HG03457 (cell line): Measurements from ENCODE around the gene INPP5A.

Source experiments
- ATAC-seq: cut with Tn5 transposase; IDR thresholded peaks from one replicate; pipeline ENCODE4 v1.9.1; 2021; ENCODE audit warnings: moderate number of reproducible peaks; ENCODE audit not compliant: unreplicated experiment

INPP5A gene

GRCh38 chr10:132712291-132712690 lies 174.7 kb downstream of the INPP5A start:
- no peak for ATAC-seq

GRCh38 chr10:132712743-132713142 lies 175.2 kb downstream of the INPP5A start:
- ATAC-seq, result no peak

- ATAC-seq, result no peak
Observed at GRCh38 chr10:132713421-132714095, 176.0 kb downstream of the INPP5A start.

- no peak for ATAC-seq
Observed at GRCh38 chr10:132714096-132714985, 176.8 kb downstream of the INPP5A start.

GRCh38 chr10:132714986-132715775 lies 177.6 kb downstream of the INPP5A start:
- ATAC-seq, result no peak

GRCh38 chr10:132715776-132716680 lies 178.4 kb downstream of the INPP5A start:
- no peak for ATAC-seq

GRCh38 chr10:132716691-132717490 lies 179.3 kb downstream of the INPP5A start:
- ATAC-seq, result no peak

GRCh38 chr10:132721725-132722124 lies 184.1 kb downstream of the INPP5A start:
- no peak for ATAC-seq

- no peak for ATAC-seq
Observed at GRCh38 chr10:132722394-132723329, 185.1 kb downstream of the INPP5A start.

- ATAC-seq, result no peak
Observed at GRCh38 chr10:132723330-132723970, 185.9 kb downstream of the INPP5A start.

- ATAC-seq, result no peak
Observed at GRCh38 chr10:132724446-132724845, 186.9 kb downstream of the INPP5A start.

- no peak for ATAC-seq
Observed at GRCh38 chr10:132725202-132725601, 187.6 kb downstream of the INPP5A start.

GRCh38 chr10:132726194-132726593 lies 188.6 kb downstream of the INPP5A start:
- no peak for ATAC-seq

GRCh38 chr10:132726951-132727350 lies 189.4 kb downstream of the INPP5A start:
- ATAC-seq, result no peak

GRCh38 chr10:132727411-132727810 lies 189.8 kb downstream of the INPP5A start:
- ATAC-seq, result no peak

GRCh38 chr10:132728321-132728720 lies 190.7 kb downstream of the INPP5A start:
- no peak for ATAC-seq

GRCh38 chr10:132728741-132729140 lies 191.2 kb downstream of the INPP5A start:
- ATAC-seq, result no peak
